Inflammatory macrophage treated with lipopolysaccharide for 1 hour (primary cell): ENCODE data around the gene RHOG.
"Not testable (repeated sequence)": the region's sequence is repeated elsewhere in the genome, so short reads cannot be mapped to it uniquely, and the experiment has no call there.

Experiments
- DNase-seq, 2 donors: peaks; one replicate each; pipeline ENCODE4 v3.0.0-alpha.2; 2020 to 2022

RHOG gene

GRCh38 chr11:3840870-3841425, at the start of gene RHOG:
Gene RHOG (minus strand): TSS chr11:3840959. CDS start chr11:3828138, 12,821 bp downstream.
- DNase-seq, result peak; percentile 72 to 99

- no peak for DNase-seq
Observed at GRCh38 chr11:3890014-3890413, 49.3 kb upstream of the RHOG start.

GRCh38 chr11:3888876-3889275, 48.1 kb upstream of the RHOG start:
- DNase-seq, result no peak

GRCh38 chr11:3886985-3887384, 46.2 kb upstream of the RHOG start:
- DNase-seq, result no peak

GRCh38 chr11:3885855-3886254, 45.1 kb upstream of the RHOG start:
- no peak for DNase-seq

GRCh38 chr11:3882655-3883054, 41.9 kb upstream of the RHOG start:
- DNase-seq, result no peak

- DNase-seq, result no peak
Observed at GRCh38 chr11:3880724-3881123, 40.0 kb upstream of the RHOG start.

GRCh38 chr11:3879967-3880542, 39.3 kb upstream of the RHOG start:
- DNase-seq, result no peak

GRCh38 chr11:3879216-3879966, 38.6 kb upstream of the RHOG start:
- no peak for DNase-seq

GRCh38 chr11:3878258-3878584, 37.5 kb upstream of the RHOG start:
- DNase-seq, result no peak

- DNase-seq, result no peak
Observed at GRCh38 chr11:3877364-3878257, 36.9 kb upstream of the RHOG start.

- no peak for DNase-seq
Observed at GRCh38 chr11:3876613-3877012, 35.9 kb upstream of the RHOG start.

- DNase-seq, result no peak
Observed at GRCh38 chr11:3873712-3874349, 33.1 kb upstream of the RHOG start.

GRCh38 chr11:3867209-3868091, 26.7 kb upstream of the RHOG start:
- no peak for DNase-seq

- no peak for DNase-seq
Observed at GRCh38 chr11:3866836-3867208, 26.1 kb upstream of the RHOG start.

GRCh38 chr11:3866206-3866605, 25.4 kb upstream of the RHOG start:
- DNase-seq, result peak; percentile 19 to 55

- no peak for DNase-seq
Observed at GRCh38 chr11:3865388-3866193, 24.8 kb upstream of the RHOG start.

- no peak for DNase-seq
Observed at GRCh38 chr11:3861683-3862082, 20.9 kb upstream of the RHOG start.

- not testable (repeated sequence) for DNase-seq
Observed at GRCh38 chr11:3860898-3861393, 20.2 kb upstream of the RHOG start.

GRCh38 chr11:3860375-3860774, 19.6 kb upstream of the RHOG start:
- DNase-seq, result no peak

- no peak for DNase-seq
Observed at GRCh38 chr11:3859373-3859881, 18.7 kb upstream of the RHOG start.
